GM06990 (cell line): ENCODE data around the gene HMX1.

Experiments used
- DNase-seq: peaks from one replicate; pipeline ENCODE4 v3.0.0-alpha.2; 2011; ENCODE audit not compliant: insufficient read length; ENCODE audit errors: extremely low read depth
- H3K27me3 ChIP-seq: replicated peaks from 2 replicates; pipeline ENCODE4 v1.6.0; 2011; ENCODE audit warnings: low read length; ENCODE audit not compliant: control insufficient read depth, insufficient read depth
- H3K36me3 ChIP-seq: 2 replicates; pipeline ENCODE4 v1.5.1; 2011; ENCODE audit warnings: low read length; ENCODE audit not compliant: control insufficient read depth, insufficient read depth
- H3K4me3 ChIP-seq: replicated peaks from 2 replicates; pipeline ENCODE4 v1.5.1; 2011; ENCODE audit warnings: low read depth, mild to moderate bottlenecking, control low read depth, low read length
- TF ChIP-seq, protein P1 (sequence below): IDR thresholded peaks from 2 replicates; pipeline ENCODE4 v1.5.1; 2011; ENCODE audit warnings: low read length, control low read depth, mild to moderate bottlenecking, inconsistent platforms; ENCODE audit not compliant: insufficient read depth, poor library complexity, severe bottlenecking

Gene HMX1

DNA sequence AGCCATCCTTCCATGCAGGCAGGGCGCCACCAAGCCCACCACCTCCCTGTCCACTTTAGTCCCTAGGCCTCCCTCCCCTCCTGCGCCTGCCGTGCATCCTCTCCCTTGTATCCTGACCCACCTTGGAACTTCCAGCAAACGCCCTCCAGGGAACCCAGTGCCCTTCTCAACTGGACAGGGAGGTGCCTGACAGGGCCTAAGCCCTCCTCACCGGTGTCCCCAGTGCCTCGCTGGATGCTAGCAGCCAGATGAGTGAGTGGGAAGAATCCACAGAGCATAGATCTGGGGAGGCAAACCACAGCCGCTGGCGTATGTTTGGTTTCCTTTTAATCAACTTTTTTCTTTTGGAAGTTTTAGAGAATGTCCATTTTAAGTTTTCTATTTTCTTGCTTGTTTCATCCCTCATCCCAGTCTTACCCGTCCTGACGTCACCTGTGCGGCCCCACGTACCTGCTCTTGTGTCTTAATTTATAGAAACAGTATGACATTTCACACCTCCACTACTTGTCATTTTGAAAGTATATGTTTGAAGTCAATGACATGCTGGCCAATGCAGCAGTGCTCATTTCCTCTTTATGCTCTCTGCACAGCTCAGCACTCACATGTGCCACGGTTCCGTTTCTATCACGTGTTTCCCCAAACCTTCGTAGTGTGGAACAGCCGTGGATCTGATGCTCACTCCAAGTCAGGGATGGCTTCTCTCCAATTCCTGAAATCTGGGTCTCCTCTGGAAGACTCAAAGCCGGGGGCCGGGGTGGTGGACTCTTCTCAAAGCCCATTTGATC is 3.4 kb upstream of the HMX1 start:
- Histone ChIP-seq H3K27me3 (no peaks in the 10 kb centered on the region), H3K36me3 (no peaks in the 10 kb centered on the region), H3K4me3 (no peak overlapping the region)
- TF ChIP-seq, protein P1, sequence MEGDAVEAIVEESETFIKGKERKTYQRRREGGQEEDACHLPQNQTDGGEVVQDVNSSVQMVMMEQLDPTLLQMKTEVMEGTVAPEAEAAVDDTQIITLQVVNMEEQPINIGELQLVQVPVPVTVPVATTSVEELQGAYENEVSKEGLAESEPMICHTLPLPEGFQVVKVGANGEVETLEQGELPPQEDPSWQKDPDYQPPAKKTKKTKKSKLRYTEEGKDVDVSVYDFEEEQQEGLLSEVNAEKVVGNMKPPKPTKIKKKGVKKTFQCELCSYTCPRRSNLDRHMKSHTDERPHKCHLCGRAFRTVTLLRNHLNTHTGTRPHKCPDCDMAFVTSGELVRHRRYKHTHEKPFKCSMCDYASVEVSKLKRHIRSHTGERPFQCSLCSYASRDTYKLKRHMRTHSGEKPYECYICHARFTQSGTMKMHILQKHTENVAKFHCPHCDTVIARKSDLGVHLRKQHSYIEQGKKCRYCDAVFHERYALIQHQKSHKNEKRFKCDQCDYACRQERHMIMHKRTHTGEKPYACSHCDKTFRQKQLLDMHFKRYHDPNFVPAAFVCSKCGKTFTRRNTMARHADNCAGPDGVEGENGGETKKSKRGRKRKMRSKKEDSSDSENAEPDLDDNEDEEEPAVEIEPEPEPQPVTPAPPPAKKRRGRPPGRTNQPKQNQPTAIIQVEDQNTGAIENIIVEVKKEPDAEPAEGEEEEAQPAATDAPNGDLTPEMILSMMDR, result no peak
- no peak for DNase-seq

DNA sequence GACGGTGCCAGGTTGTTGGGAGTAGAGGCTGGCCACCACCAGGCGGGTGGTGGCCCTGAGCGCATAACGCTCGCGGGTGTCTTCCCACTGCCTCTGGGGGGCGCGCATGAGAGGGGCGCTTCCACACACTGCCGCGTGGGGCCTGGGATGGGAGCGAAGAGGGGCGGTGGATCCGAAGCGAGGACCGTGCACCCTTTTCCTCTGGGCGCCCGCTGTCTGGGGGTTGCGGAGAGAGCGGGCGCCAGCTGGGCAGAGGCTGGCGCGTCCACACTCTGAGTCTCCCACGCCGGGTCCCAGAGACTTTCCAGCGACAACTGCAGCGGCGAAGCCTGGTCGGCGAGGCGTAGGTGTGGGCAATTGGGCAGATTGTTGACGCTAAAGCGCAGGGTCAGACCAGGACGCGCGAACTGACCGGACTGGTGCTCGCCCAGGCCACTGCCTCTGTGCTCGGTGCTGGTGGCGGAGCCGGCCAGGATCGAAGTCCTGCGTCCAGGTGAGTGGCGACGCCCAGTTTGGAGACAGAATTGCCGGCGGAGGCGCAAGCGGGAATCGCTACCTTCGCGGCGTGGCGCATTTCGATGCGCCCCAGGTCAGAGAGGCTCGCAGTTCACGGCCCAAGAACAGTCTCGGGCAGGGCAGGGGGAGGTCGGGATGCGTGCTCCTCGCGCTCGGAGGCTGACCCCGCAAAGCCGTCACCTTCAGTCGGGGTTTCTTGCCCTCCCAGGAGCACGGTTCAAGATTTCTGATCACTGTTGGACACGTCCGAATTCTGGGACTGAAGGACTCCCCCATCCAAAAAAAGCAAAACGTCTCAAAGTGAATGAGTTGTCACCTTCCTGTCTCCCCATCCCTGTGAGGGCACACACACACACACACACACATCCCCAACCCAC is 2.6 kb upstream of the HMX1 start:
- H3K27me3 ChIP-seq, result no peaks in the 10 kb centered on the region; the same call in 1 of the 2 replicates
- no peak for DNase-seq
- H3K4me3 ChIP-seq, result no peak overlapping the region
- no peaks in the 10 kb centered on the region for H3K36me3 ChIP-seq
- TF ChIP-seq, protein P1, result no peak

DNA sequence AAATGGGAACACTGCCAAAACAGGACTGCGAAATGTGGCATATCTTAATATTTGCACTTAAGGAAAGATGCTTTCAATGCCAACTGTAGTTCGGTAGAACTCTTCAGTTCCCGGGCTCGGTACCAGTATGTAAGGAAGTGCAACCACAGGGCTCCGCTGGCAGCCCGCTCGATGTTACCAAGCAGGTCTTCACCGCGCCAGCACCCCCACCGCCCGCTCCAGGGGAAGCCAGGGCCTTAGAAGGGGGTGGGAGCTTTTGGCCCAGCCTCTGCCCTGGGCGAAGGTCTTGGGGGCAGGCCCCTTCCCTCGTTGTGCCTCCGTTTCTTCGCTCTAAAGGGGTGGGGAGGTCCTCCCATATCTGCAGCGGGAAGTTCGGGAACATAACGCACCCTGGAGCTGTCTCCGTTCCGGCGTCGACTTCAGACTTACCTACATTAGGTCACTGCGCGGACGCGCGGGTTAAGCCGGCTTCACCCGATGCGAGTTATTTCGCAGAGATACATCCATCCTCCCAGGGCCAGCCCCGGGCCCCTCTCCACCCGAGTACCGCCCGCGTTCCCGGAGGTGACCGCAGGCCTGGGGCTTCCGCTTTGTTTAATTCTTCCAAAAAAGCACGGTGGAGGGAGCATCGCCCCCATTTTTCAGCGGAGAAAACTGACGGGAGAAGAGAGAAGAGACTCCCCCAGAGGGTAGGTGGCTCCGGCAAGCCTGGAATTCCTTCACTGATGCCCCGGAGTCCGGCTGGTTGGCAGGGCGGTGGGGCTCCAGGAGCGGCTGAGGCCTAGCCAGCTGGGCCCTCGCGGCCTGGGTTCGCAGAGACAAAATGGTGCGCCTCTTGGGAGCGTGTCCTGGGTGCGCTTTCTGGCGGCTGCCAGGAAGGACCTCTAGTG is 1.0 kb upstream of the HMX1 start:
- no peaks in the 10 kb centered on the region for H3K36me3 ChIP-seq
- no peak overlapping the region for H3K4me3 ChIP-seq
- H3K27me3 ChIP-seq, result no peaks in the 10 kb centered on the region; the same call in none of the 2 replicates
- no peak for DNase-seq
- TF ChIP-seq, protein P1, result no peak

DNA sequence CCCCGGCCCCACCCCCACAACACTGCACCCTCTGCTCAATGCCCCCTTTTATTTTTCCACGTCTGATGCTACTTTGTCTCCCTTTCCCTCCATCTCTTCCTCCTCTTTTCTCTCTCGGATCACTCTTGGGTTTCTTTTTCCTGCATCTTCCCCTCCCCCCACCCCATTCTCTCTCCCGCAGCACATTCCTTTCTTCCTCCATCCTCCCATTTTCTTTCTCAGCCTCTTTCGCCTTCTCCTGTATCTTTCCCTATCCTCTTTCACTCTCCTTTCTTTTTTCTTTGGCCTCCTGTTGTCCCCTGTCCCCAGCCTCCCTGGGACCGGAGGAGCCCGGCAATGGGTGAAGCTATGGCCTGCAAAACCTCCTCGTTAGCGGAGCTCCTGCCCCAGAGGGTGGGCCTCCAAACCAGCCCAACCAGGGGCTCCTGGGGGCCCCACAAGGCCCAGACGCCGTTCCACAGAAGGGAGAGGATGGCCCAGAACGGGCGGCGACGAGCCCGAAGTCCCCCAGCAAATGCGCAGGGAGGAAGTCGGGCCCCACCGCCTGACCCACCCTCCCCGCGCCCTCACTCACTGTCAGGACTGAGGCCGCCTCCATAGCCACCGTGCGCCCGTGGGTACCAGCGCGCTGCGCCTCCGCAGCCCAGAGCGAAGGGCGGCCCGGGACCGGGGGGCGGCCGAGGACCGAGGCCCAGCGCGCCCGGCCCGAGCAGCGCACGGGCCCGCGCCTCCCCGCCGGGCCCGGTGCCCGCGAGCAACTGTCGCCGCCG is 807 bp downstream of the HMX1 start:
- Histone ChIP-seq H3K4me3 (no peak overlapping the region), H3K27me3 (no peaks in the 10 kb centered on the region; the same call in none of the 2 replicates), H3K36me3 (no peaks in the 10 kb centered on the region)
- DNase-seq, result no peak
- TF ChIP-seq, protein P1, result no peak

DNA sequence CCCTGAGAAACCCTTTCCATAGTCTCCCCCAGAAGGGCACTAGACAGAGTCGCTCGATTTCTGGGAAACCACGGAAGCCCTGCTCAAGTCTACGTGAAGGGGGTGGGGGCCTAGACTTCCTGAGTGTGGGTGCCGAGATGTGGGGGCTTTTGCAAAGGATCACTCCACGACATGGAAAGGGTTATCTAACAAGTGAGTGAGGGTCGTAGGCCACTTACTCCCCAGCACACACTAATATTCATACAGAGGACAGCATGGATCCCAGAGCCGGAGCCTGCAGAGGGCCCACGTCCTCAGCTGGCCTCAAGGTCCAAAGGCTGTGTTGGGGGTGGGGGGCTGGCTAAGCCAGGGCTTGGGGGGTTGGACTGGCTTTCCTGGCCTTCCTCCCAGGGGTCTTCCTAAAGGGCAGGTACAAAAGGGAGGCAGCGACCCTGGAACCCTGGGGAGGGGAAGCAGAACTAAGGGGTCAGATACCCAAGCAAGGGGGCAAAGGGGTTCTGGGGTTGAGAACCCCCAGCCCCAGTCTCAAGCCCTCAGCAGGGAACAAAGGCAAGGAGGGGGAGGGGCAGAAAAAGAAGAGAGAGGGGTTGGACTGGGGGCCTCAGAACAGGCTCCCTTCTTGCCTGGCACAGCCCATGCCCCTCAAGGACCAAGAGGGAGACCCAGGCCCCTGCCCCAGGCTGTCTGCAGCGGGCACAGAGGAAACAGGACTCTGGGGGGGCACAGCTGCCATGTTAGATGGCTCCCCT is 1.6 kb downstream of the HMX1 start:
- no peaks in the 10 kb centered on the region; the same call in none of the 2 replicates for H3K27me3 ChIP-seq
- no peaks in the 10 kb centered on the region for H3K36me3 ChIP-seq
- TF ChIP-seq, protein P1, result no peak

More for the DNA sequence above, 1.6 kb downstream of the HMX1 start:
- DNase-seq, result no peak
- H3K4me3 ChIP-seq, result no peak overlapping the region
